Endothelial cell of umbilical vein (primary cell): Measurements from ENCODE around the gene INPP5A. TPM values are rescaled to one million over a fixed set of nuclear protein-coding genes. Genes with fewer than 3 reads are reported as not detected.

Experiments used
- BruUV-seq: library from RNA; stranded (reverse); fragments of 400-500 nt; replicated peaks from 2 replicates; lab custom pipeline; 2021; lab: Mats Ljungman, UMichigan
- CTCF ChIA-PET: fragments of 300-600, 350-600 bp; sonication (Branson Sonifier 250); formaldehyde crosslinking; loops from one replicate; lab custom pipeline; 2021; ENCODE audit warnings: antibody characterized with exemption, inconsistent platforms; lab: Charles Lee
- POLR2A ChIA-PET: fragments of 300-600, 350-600 bp; sonication (Branson Sonifier 250); formaldehyde crosslinking; loops from one replicate; lab custom pipeline; 2021; ENCODE audit warnings: antibody characterized with exemption, inconsistent platforms; lab: Charles Lee
- DNase-seq: peaks from one replicate; pipeline ENCODE4 v3.0.0-alpha.2; 2011; ENCODE audit warnings: low read depth, low spot score
- FAIRE-seq: peaks from 2 replicates; lab custom pipeline; 2011; peaks lifted over from hg19 to GRCh38; lab: Jason Lieb, UNC
- H2AFZ ChIP-seq: 2 replicates; pipeline ENCODE4 v1.6.0; 2012; ENCODE audit warnings: low read depth, low read length, control low read depth, inconsistent platforms
- H3K27ac ChIP-seq: 2 replicates; pipeline ENCODE4 v1.5.1; 2011; ENCODE audit warnings: low read depth, mild to moderate bottlenecking, control low read depth, low read length, moderate library complexity; ENCODE audit not compliant: insufficient read depth
- H3K27me3 ChIP-seq, 2 experiments: 2 replicates each; pipeline versions ENCODE4 v1.6.0 to v1.6.1; 2011; ENCODE audit warnings: low read length in 2 of 2, mixed read lengths in 1 of 2; ENCODE audit not compliant: control insufficient read depth in 2 of 2, insufficient read depth in 2 of 2
- H3K36me3 ChIP-seq, 2 experiments: 2 replicates in 1 of 2; 3 replicates in 1 of 2; pipeline ENCODE4 v1.5.1; 2011; ENCODE audit warnings: low read length in 2 of 2, mild to moderate bottlenecking in 1 of 2, moderate library complexity in 1 of 2; ENCODE audit not compliant: control insufficient read depth in 2 of 2, insufficient read depth in 2 of 2; ENCODE audit errors: extremely low read depth in 1 of 2
- H3K4me1 ChIP-seq: 3 replicates; pipeline ENCODE4 v1.5.1; 2011; ENCODE audit warnings: mild to moderate bottlenecking, low read length; ENCODE audit not compliant: control insufficient read depth, insufficient read depth; ENCODE audit errors: extremely low read depth
- H3K4me2 ChIP-seq: 2 replicates; pipeline ENCODE4 v1.6.1; 2011; ENCODE audit warnings: low read length, control low read depth, mixed read lengths; ENCODE audit not compliant: insufficient read depth
- H3K4me3 ChIP-seq, 3 experiments: fragments of 200-600 bp in 1 of 3; sonication (generic), shearing (Covaris generic) in 1 of 3; replicated peaks in 1 of 3; 2 replicates each; pipeline ENCODE4 v1.5.1; 2011 to 2016; ENCODE audit warnings: control low read depth in 3 of 3, low read length in 3 of 3, mild to moderate bottlenecking in 2 of 3, inconsistent platforms in 1 of 3, low read depth in 1 of 3, moderate library complexity in 1 of 3; ENCODE audit not compliant: insufficient read depth in 1 of 3
- H3K79me2 ChIP-seq: 2 replicates; pipeline ENCODE4 v1.6.0; 2012; ENCODE audit warnings: low read length, inconsistent platforms; ENCODE audit not compliant: control insufficient read depth, insufficient read depth
- H3K9ac ChIP-seq: replicated peaks from 2 replicates; pipeline ENCODE3; 2011; ENCODE audit warnings: low read length, control low read depth; ENCODE audit not compliant: insufficient read depth; ENCODE audit errors: extremely low read depth
- H3K9me1 ChIP-seq: replicated peaks from 3 replicates; pipeline ENCODE4 v1.6.0; 2011; ENCODE audit warnings: mild to moderate bottlenecking, low read length; ENCODE audit not compliant: control insufficient read depth, insufficient read depth; ENCODE audit errors: extremely low read depth
- H3K9me3 ChIP-seq: replicated peaks from 2 replicates; pipeline ENCODE4 v1.5.1; 2012; ENCODE audit warnings: low read length, inconsistent platforms; ENCODE audit not compliant: control insufficient read depth, insufficient read depth
- H4K20me1 ChIP-seq: replicated peaks from 2 replicates; pipeline ENCODE3; 2011; ENCODE audit warnings: mild to moderate bottlenecking, low read length; ENCODE audit not compliant: control insufficient read depth, insufficient read depth; ENCODE audit errors: extremely low read depth
- EZH2 ChIP-seq: IDR thresholded peaks from 2 replicates; pipeline ENCODE4 v1.6.1; 2012; ENCODE audit warnings: borderline replicate concordance, low read depth, mild to moderate bottlenecking, moderate library complexity, low read length, inconsistent platforms; ENCODE audit not compliant: severe bottlenecking
- FOS ChIP-seq: IDR thresholded peaks from 2 replicates; pipeline ENCODE4 v1.6.1; 2011; ENCODE audit warnings: mild to moderate bottlenecking, low read length, moderate library complexity, borderline replicate concordance; ENCODE audit not compliant: insufficient read depth
- GATA2 ChIP-seq: IDR thresholded peaks from 2 replicates; pipeline ENCODE4 v1.7.0; 2011; ENCODE audit warnings: low read depth, mild to moderate bottlenecking, moderate library complexity, mixed read lengths, low read length; ENCODE audit not compliant: insufficient read length, insufficient read depth
- JUN ChIP-seq: IDR thresholded peaks from 2 replicates; pipeline ENCODE4 v1.6.1; 2011; ENCODE audit warnings: borderline replicate concordance, low read depth; ENCODE audit not compliant: insufficient read length, insufficient read depth
- MYC ChIP-seq: IDR thresholded peaks from one replicate; pipeline ENCODE4 v1.6.1; 2011; ENCODE audit warnings: mild to moderate bottlenecking, low read depth, low read length
- POLR2A ChIP-seq: IDR thresholded peaks from 2 replicates; pipeline ENCODE4 v1.6.1; 2012; ENCODE audit warnings: low read depth, mild to moderate bottlenecking, control low read depth, low read length
- POLR2AphosphoS5 ChIP-seq: IDR thresholded peaks from 2 replicates; pipeline ENCODE4 v1.6.1; 2012; ENCODE audit warnings: low read depth, mild to moderate bottlenecking, control low read depth, low read length, moderate library complexity; ENCODE audit not compliant: insufficient read depth
- dilution Hi-C: fragments of 300-500 bp; cut with MboI; formaldehyde crosslinking; loops from one replicate; pipeline ENCODE4 v1.15.0; 2019; ENCODE audit warnings: low sequenced_read_pairs; ENCODE audit not compliant: extremely low pct_ligation_motif_present
- intact Hi-C: fragments of 100-400 bp; cut with micrococcal nuclease; formaldehyde crosslinking; loops from one replicate; pipeline ENCODE4 v1.10.0; 2022
- polyA plus RNA-seq, 4 experiments: library from polyadenylated mRNA; depleted of rRNA in 3 of 4; stranded (reverse) in 3 of 4; unstranded in 1 of 4; fragments of >200 nt; gene quantifications; 2 replicates each; pipeline versions ENCODE4 v1.2.1 to v1.2.3, GENCODE V29; 2011 to 2012; ENCODE audit warnings: missing spikeins in 1 of 4
- total RNA-seq: library from RNA; stranded (reverse); gene quantifications from 2 replicates; pipeline ENCODE4 v1.2.3, GENCODE V29; 2021
- TF ChIP-seq, protein P1 (sequence below): IDR thresholded peaks from 2 replicates; pipeline ENCODE4 v1.6.1; 2011; ENCODE audit not compliant: insufficient read depth, insufficient read length
- TF ChIP-seq, protein P2 (sequence below), 2 donors: IDR thresholded peaks; 1 replicate in 1 of 2; 2 replicates in 1 of 2; pipeline ENCODE4 v1.5.1; 2011; ENCODE audit warnings: low read length in 2 of 2, mild to moderate bottlenecking in 2 of 2, moderate library complexity in 2 of 2, control low read depth in 1 of 2, inconsistent platforms in 1 of 2, low read depth in 1 of 2; ENCODE audit not compliant: insufficient read depth in 1 of 2; ENCODE audit errors: extremely low read depth in 1 of 2

INPP5A gene
- total and polyA plus RNA-seq, 2 donors (not counting 3 experiments of a cell fraction or from before 2014, with no cell fraction given): 22.9 to 33.2 TPM

DNA sequence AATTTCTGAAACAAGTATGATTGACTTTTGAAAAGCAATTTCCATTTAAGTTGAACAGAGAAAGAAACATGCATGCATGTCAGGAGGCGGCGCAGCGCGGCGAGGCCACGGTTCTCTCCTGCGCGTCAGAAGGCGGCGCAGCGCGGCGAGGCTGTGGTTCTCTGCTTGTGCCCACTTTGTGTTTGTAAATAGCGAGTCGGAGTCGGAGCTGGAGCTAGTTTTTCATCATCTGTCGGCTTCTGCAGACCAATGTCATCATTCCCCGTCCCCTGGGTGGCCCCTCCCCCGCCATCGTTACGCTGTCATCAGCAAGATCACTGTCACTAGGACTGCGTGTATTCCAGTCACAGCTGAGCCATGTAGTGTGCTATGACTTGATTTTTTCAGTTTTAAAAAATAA, 49.2 kb downstream of the INPP5A start:
- DNase-seq (no peak), FAIRE-seq (no peak)
- Histone ChIP-seq H3K36me3 (no peaks in the 10 kb centered on the region), H3K9me1 (no peaks in the 10 kb centered on the region), H3K27me3 (no peaks in the 10 kb centered on the region), H3K4me3 (no peak overlapping the region), H3K79me2 (peaks cover 10% of the 10 kb centered on the region), H3K9ac (no peak overlapping the region), H3K4me2 (no peak overlapping the region), H4K20me1 (no peaks in the 10 kb centered on the region), H3K4me1 (peaks cover 30% of the 10 kb centered on the region), H2AFZ (no peak overlapping the region), H3K9me3 (no peaks in the 10 kb centered on the region), H3K27ac (no peak overlapping the region)
- CTCF ChIA-PET: no interaction called here
- no peak for TF ChIP-seq POLR2AphosphoS5
- TF ChIP-seq, protein P1, sequence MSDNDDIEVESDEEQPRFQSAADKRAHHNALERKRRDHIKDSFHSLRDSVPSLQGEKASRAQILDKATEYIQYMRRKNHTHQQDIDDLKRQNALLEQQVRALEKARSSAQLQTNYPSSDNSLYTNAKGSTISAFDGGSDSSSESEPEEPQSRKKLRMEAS: no peak
- TF ChIP-seq, protein P2, sequence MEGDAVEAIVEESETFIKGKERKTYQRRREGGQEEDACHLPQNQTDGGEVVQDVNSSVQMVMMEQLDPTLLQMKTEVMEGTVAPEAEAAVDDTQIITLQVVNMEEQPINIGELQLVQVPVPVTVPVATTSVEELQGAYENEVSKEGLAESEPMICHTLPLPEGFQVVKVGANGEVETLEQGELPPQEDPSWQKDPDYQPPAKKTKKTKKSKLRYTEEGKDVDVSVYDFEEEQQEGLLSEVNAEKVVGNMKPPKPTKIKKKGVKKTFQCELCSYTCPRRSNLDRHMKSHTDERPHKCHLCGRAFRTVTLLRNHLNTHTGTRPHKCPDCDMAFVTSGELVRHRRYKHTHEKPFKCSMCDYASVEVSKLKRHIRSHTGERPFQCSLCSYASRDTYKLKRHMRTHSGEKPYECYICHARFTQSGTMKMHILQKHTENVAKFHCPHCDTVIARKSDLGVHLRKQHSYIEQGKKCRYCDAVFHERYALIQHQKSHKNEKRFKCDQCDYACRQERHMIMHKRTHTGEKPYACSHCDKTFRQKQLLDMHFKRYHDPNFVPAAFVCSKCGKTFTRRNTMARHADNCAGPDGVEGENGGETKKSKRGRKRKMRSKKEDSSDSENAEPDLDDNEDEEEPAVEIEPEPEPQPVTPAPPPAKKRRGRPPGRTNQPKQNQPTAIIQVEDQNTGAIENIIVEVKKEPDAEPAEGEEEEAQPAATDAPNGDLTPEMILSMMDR (IDR thresholded peaks at IDR 0.05; ENCODE audit: extremely low read depth in 1 of 2, insufficient read depth in 1 of 2, low read depth in 1 of 2, low read length in 2 of 2): no peak
- TF ChIP-seq POLR2A: no peak
- no peak for TF ChIP-seq FOS
- TF ChIP-seq GATA2: no peak
- no peak for TF ChIP-seq EZH2
- TF ChIP-seq MYC: no peak
- no peak for TF ChIP-seq JUN
- intact Hi-C loops: no loop called here
- dilution Hi-C loops: no loop called here
- no TSS peak for BruUV-seq
- POLR2A ChIA-PET: no interaction called here
